ENCODE results near the gene ENPP7.

- TF ChIP-seq, protein P1, sequence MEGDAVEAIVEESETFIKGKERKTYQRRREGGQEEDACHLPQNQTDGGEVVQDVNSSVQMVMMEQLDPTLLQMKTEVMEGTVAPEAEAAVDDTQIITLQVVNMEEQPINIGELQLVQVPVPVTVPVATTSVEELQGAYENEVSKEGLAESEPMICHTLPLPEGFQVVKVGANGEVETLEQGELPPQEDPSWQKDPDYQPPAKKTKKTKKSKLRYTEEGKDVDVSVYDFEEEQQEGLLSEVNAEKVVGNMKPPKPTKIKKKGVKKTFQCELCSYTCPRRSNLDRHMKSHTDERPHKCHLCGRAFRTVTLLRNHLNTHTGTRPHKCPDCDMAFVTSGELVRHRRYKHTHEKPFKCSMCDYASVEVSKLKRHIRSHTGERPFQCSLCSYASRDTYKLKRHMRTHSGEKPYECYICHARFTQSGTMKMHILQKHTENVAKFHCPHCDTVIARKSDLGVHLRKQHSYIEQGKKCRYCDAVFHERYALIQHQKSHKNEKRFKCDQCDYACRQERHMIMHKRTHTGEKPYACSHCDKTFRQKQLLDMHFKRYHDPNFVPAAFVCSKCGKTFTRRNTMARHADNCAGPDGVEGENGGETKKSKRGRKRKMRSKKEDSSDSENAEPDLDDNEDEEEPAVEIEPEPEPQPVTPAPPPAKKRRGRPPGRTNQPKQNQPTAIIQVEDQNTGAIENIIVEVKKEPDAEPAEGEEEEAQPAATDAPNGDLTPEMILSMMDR (optimal IDR thresholded peaks at IDR 0.05 in 1 of 3, IDR thresholded peaks at IDR 0.05 in 1 of 3, conservative IDR thresholded peaks at IDR 0.05 in 1 of 3; ENCODE audit: extremely low read depth in 1 of 3, insufficient read depth in 2 of 3, low read length in 3 of 3): no peak
- no peak for TF ChIP-seq EZH2 (IDR thresholded peaks at IDR 0.05; ENCODE audit: low read length)
Observed at GRCh38 chr17:79683365-79683764, 47.4 kb upstream of the ENPP7 start.
